H1 (cell line): ENCODE results near the gene DDX43. TPM values are rescaled to one million over a fixed set of nuclear protein-coding genes. Genes with fewer than 3 reads are reported as not detected.

Experiments
- BACH1 ChIP-seq: IDR thresholded peaks from 2 replicates; pipeline ENCODE4 v1.6.1; 2012; ENCODE audit warnings: low read length, improper control_type of control experiment
- CBX8 ChIP-seq: fragments of 300-800, 300-1000 bp; sonication (generic); IDR thresholded peaks from 2 replicates; pipeline ENCODE4 v1.7.1; 2016; ENCODE audit warnings: low read depth, low read length, borderline replicate concordance
- CHD7 ChIP-seq: fragments of 300-600 bp; sonication (generic); IDR thresholded peaks from 2 replicates; pipeline ENCODE4 v1.7.1; 2012; ENCODE audit warnings: low read length, moderate library complexity, mild to moderate bottlenecking, inconsistent platforms; ENCODE audit not compliant: insufficient replicate concordance
- CTBP2 ChIP-seq: IDR thresholded peaks from 2 replicates; pipeline ENCODE4 v1.7.0; 2011; ENCODE audit warnings: borderline replicate concordance, mild to moderate bottlenecking, moderate library complexity, mixed read lengths, low read length; ENCODE audit not compliant: insufficient read depth, insufficient read length
- EGR1 ChIP-seq: IDR thresholded peaks from 2 replicates; pipeline ENCODE4 v1.6.1; 2011; ENCODE audit warnings: low read depth, low read length, borderline replicate concordance
- EP300 ChIP-seq, 2 experiments: IDR thresholded peaks; 1 replicate in 1 of 2; 2 replicates in 1 of 2; pipeline ENCODE4 v1.6.1; 2011 to 2012; ENCODE audit warnings: low read depth in 2 of 2, low read length in 2 of 2, mild to moderate bottlenecking in 2 of 2, borderline replicate concordance in 1 of 2, inconsistent platforms in 1 of 2, moderate library complexity in 1 of 2
- EZH2 ChIP-seq: fragments of 200-600 bp; sonication (generic); IDR thresholded peaks from 2 replicates; pipeline ENCODE4 v1.7.1; 2012; ENCODE audit warnings: low read depth, mild to moderate bottlenecking, moderate library complexity, low read length, inconsistent platforms; ENCODE audit not compliant: severe bottlenecking
- JUN ChIP-seq: IDR thresholded peaks from 2 replicates; pipeline ENCODE4 v1.6.1; 2011; ENCODE audit warnings: low read depth, mild to moderate bottlenecking, improper control_type of control experiment, low read length
- JUND ChIP-seq: IDR thresholded peaks from 2 replicates; pipeline ENCODE4 v1.6.1; 2011; ENCODE audit warnings: mild to moderate bottlenecking, improper control_type of control experiment, low read length
- TEAD4 ChIP-seq: IDR thresholded peaks from 2 replicates; pipeline ENCODE4 v1.6.1; 2012; ENCODE audit warnings: low read depth, low read length, inconsistent platforms, mixed read lengths
- polyA plus RNA-seq, 7 experiments: library from polyadenylated mRNA; depleted of rRNA in 3 of 7; stranded (reverse) in 5 of 7; unstranded in 2 of 7; fragments of >200 nt in 5 of 7; fragments of 200-250 nt in 2 of 7; gene quantifications; 1 replicate in 5 of 7; 2 replicates in 1 of 7; 4 replicates in 1 of 7; pipeline versions ENCODE4 v1.2.1 to v1.2.3, GENCODE V29; 2011 to 2013; ENCODE audit warnings: missing spikeins in 2 of 7, mixed read lengths in 2 of 7
- total RNA-seq: library from RNA; stranded (reverse); fragmentation: NEBNext Ultra II Directional; extraction: Animal tissue kit (Norgen Biotek cat#: 25700); gene quantifications from 2 replicates; pipeline ENCODE4 v1.2.1, GENCODE V29; 2021

DDX43 gene
- total and polyA plus RNA-seq, 2 of the 8 experiments (the other 6 are each of a cell fraction or from before 2014, with no cell fraction given), result 0.05 TPM; not detected in 1

- no peak for TF ChIP-seq CHD7
- no peak for TF ChIP-seq CTBP2
- TF ChIP-seq JUND, result 0 out of 2 replicates have a peak, but pooled peaks have one; percentile 20
- TF ChIP-seq EGR1, result no peak
- no peak for TF ChIP-seq EZH2
- no peak for TF ChIP-seq BACH1
- TF ChIP-seq TEAD4, result no peak
- TF ChIP-seq JUN, result no peak
- TF ChIP-seq CBX8, result no peak
- TF ChIP-seq EP300 (IDR thresholded peaks at IDR 0.05; ENCODE audit: borderline replicate concordance in 1 of 2, low read depth in 2 of 2, low read length in 2 of 2), result no peak
These were observed 67.1 kb downstream of the DDX43 start, which contains the start of gene MTO1 (continued) for GRCh38 chr6:73461537-73462350.
